ENCODE data around the gene KRTAP10-7. TPM values are rescaled to one million over a fixed set of nuclear protein-coding genes. Genes with fewer than 3 reads are reported as not detected.
"Not testable (repeated sequence)": the region's sequence is repeated elsewhere in the genome, so short reads cannot be mapped to it uniquely, and the experiment has no call there.

Gene KRTAP10-7
- total RNA-seq, 2 experiments from 2014 or later, result not detected

- peak overlapping the region; percentile 9 for H3K27ac Mint-ChIP-seq
- H3K4me1 Mint-ChIP-seq, result peaks cover 21% of the 10 kb centered on the region
- H3K4me3 Mint-ChIP-seq, result no peak overlapping the region
- ATAC-seq (ENCODE audit: low read depth), result no peak
- peaks cover 24% of the 10 kb centered on the region for H3K9me3 Mint-ChIP-seq
- no peak for DNase-seq
- H3K36me3 Mint-ChIP-seq, result peaks cover 23% of the 10 kb centered on the region
- H3K27me3 Mint-ChIP-seq, result no peaks in the 10 kb centered on the region
- POLR2A ChIA-PET, result no interaction called here
Observed at GRCh38 chr21:44615911-44616590, 15.7 kb downstream of the KRTAP10-7 start.

DNA sequence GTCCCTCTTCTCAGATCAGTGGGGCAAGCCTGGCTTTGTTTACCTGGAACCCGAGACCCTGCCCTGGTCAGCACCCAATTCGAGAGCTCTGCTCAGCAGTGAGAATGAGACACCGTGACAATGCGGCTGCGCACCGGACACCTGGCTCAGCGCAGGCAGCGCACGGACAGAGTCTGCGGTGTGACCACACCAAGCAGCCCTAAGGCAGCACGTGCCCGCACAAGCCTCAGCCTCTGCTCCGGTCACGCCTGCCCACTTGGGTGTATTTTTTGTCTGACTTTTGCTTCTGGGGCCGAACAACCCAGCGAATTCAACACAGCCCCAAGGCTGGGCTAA lies 16.2 kb downstream of the KRTAP10-7 start:
- POLR2A ChIA-PET, result no interaction called here
- Mint-ChIP-seq H3K27ac (peak overlapping the region; percentile 9), H3K36me3 (peaks cover 23% of the 10 kb centered on the region), H3K27me3 (no peaks in the 10 kb centered on the region), H3K4me3 (no peak overlapping the region), H3K4me1 (peaks cover 21% of the 10 kb centered on the region), H3K9me3 (peaks cover 21% of the 10 kb centered on the region)
- DNase-seq, result no peak
- no peak for ATAC-seq (ENCODE audit: low read depth)

- no peak for ATAC-seq (ENCODE audit: low read depth)
Observed at GRCh38 chr21:44617071-44617501, 16.7 kb downstream of the KRTAP10-7 start.

DNA sequence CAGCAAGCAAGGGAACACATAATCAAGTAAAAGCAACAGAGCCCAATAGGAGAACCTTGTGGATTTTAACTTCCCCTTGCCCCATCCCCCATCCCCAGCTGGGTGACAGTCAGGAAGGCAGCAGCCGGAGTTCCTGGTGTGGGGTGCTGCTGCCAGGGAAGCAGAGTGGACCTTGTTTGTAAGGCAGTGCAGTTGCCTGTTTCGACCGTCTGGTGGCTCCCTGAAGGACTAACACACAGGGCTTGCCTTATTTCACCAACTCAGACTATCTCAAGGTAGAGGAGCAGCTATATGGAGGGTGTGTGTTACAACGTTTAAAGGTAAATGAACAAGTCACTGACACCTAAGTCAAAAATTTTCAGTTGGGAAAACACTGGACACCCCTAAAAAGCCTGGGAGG lies 18.1 kb downstream of the KRTAP10-7 start:
- Mint-ChIP-seq H3K9me3 (peaks cover 32% of the 10 kb centered on the region), H3K36me3 (peaks cover 25% of the 10 kb centered on the region), H3K4me3 (peak overlapping the region; percentile 48), H3K27me3 (no peaks in the 10 kb centered on the region), H3K27ac (peak overlapping the region; percentile 79), H3K4me1 (peaks cover 21% of the 10 kb centered on the region)
- ATAC-seq (ENCODE audit: low read depth), result peak; percentile 39
- no peak for DNase-seq
- POLR2A ChIA-PET, result interaction anchor here (1.2 to 1.3 kb wide), 4 partner anchors 10 to 71 kb away, joined by 3 to 8 read pairs (median 4); partner anchors contain the start of genes KRTAP12-1 and KRTAP12-3

More at GRCh38 chr21:44617071-44617501, 16.7 kb downstream of the KRTAP10-7 start:
- no peak overlapping the region for H3K4me3 Mint-ChIP-seq
- peaks cover 23% of the 10 kb centered on the region for H3K9me3 Mint-ChIP-seq
- H3K4me1 Mint-ChIP-seq, result peaks cover 21% of the 10 kb centered on the region
- DNase-seq, result no peak
- H3K36me3 Mint-ChIP-seq, result peaks cover 23% of the 10 kb centered on the region
- no peak overlapping the region for H3K27ac Mint-ChIP-seq
- no peaks in the 10 kb centered on the region for H3K27me3 Mint-ChIP-seq
- POLR2A ChIA-PET, result no interaction called here

- peak overlapping the region; percentile 48 for H3K4me3 Mint-ChIP-seq
- POLR2A ChIA-PET, result interaction anchor here (1.2 to 1.3 kb wide), 4 partner anchors 10 to 71 kb away, joined by 3 to 8 read pairs (median 4); partner anchors contain the start of genes KRTAP12-1 and KRTAP12-3
- H3K27ac Mint-ChIP-seq, result peak overlapping the region; percentile 79
- peaks cover 33% of the 10 kb centered on the region for H3K9me3 Mint-ChIP-seq
- H3K27me3 Mint-ChIP-seq, result no peaks in the 10 kb centered on the region
- ATAC-seq (ENCODE audit: low read depth) (peak; percentile 97), DNase-seq (no peak)
- peaks cover 25% of the 10 kb centered on the region for H3K36me3 Mint-ChIP-seq
- H3K4me1 Mint-ChIP-seq, result peaks cover 21% of the 10 kb centered on the region
Observed at GRCh38 chr21:44618909-44619308, 18.5 kb downstream of the KRTAP10-7 start.

- peaks cover 27% of the 10 kb centered on the region for H3K36me3 Mint-ChIP-seq
- no peak overlapping the region for H3K27ac Mint-ChIP-seq
- no peak overlapping the region for H3K4me3 Mint-ChIP-seq
- H3K27me3 Mint-ChIP-seq, result no peaks in the 10 kb centered on the region
- no peak for DNase-seq
- H3K9me3 Mint-ChIP-seq, result peaks cover 40% of the 10 kb centered on the region
- ATAC-seq (ENCODE audit: low read depth), result no peak
- POLR2A ChIA-PET, result interaction anchor here (1.3 kb wide), 2 partner anchors 38 to 62 kb away, joined by 3 to 8 read pairs; partner anchors contain the start of genes KRTAP12-1 and KRTAP12-3
- peaks cover 21% of the 10 kb centered on the region for H3K4me1 Mint-ChIP-seq
Observed at GRCh38 chr21:44619886-44620285, 19.5 kb downstream of the KRTAP10-7 start.

DNA sequence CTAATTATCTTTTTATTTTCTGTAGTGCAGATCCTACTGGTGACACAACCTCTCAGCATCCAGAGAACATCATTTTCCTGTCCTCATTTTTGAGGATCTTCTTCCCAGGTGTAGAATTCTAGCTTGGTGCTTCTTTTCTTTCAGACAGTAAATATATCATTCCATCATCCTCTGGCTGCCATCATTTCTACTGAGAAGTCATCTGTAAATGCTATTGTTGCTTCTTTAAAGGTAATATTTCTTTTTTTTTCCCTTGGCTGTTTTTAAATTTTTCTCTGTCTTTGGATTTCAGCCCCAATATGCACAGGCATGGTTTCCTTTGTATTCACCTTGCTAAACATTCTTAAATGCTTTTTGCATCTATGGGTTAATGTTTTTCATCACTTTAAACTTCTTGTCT lies 23.2 kb downstream of the KRTAP10-7 start:
- H3K9me3 Mint-ChIP-seq, result peaks cover 39% of the 10 kb centered on the region
- DNase-seq, result no peak
- H3K36me3 Mint-ChIP-seq, result peaks cover 22% of the 10 kb centered on the region
- no peak overlapping the region for H3K27ac Mint-ChIP-seq
- H3K4me3 Mint-ChIP-seq, result no peak overlapping the region
- POLR2A ChIA-PET, result no interaction called here
- peaks cover 12% of the 10 kb centered on the region for H3K4me1 Mint-ChIP-seq
- no peak for ATAC-seq (ENCODE audit: low read depth)
- H3K27me3 Mint-ChIP-seq, result no peaks in the 10 kb centered on the region

DNA sequence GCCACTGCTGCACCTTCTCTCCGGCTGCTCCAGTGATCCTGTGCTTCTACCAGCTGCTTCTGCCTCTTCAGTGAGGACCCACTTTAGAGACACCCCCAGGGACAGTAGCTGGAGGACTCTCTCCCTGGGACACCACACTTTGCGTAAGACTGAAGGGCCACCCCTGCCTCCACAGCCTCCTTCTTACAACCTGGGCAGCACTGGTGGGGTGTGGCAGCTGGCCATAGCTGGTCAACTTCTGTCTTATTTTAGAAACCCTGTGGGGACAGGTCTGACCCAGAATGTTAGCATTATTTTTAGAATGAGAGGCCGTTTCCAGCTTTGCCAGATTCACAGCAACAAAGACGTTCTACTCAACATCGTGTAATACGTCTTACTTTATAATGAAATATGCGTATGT lies 25.4 kb downstream of the KRTAP10-7 start:
- no peak overlapping the region for H3K4me3 Mint-ChIP-seq

GRCh38 chr21:44626262-44626661 lies 25.9 kb downstream of the KRTAP10-7 start:
- peaks cover 37% of the 10 kb centered on the region for H3K9me3 Mint-ChIP-seq
- H3K27me3 Mint-ChIP-seq, result no peaks in the 10 kb centered on the region
- POLR2A ChIA-PET, result no interaction called here
- peaks cover 19% of the 10 kb centered on the region for H3K36me3 Mint-ChIP-seq
- H3K4me3 Mint-ChIP-seq, result no peak overlapping the region
- DNase-seq (no peak), ATAC-seq (ENCODE audit: low read depth) (no peak)
- peaks cover 8% of the 10 kb centered on the region for H3K4me1 Mint-ChIP-seq
- peak overlapping the region; percentile 32 for H3K27ac Mint-ChIP-seq

More for the DNA sequence above, 25.4 kb downstream of the KRTAP10-7 start:
- no peak overlapping the region for H3K27ac Mint-ChIP-seq
- H3K4me1 Mint-ChIP-seq, result peaks cover 8% of the 10 kb centered on the region
- H3K36me3 Mint-ChIP-seq, result peaks cover 16% of the 10 kb centered on the region
- ATAC-seq (ENCODE audit: low read depth) (no peak), DNase-seq (no peak)
- POLR2A ChIA-PET, result no interaction called here
- peaks cover 34% of the 10 kb centered on the region for H3K9me3 Mint-ChIP-seq
- no peaks in the 10 kb centered on the region for H3K27me3 Mint-ChIP-seq

GRCh38 chr21:44626673-44627143 lies 26.3 kb downstream of the KRTAP10-7 start, which contains the start of gene KRTAP10-9:
KRTAP10-9 (plus strand) TSS chr21:44627093; CDS start chr21:44627172, 79 bp downstream.
- H3K27me3 Mint-ChIP-seq, result no peaks in the 10 kb centered on the region
- peaks cover 39% of the 10 kb centered on the region for H3K9me3 Mint-ChIP-seq
- peaks cover 19% of the 10 kb centered on the region for H3K36me3 Mint-ChIP-seq
- H3K4me3 Mint-ChIP-seq, result no peak within 1 kb of the TSS
- DNase-seq (no peak), ATAC-seq (ENCODE audit: low read depth) (no peak)
- H3K4me1 Mint-ChIP-seq, result peaks cover 8% of the 10 kb centered on the region
- POLR2A ChIA-PET, result no interaction called here
- peak within 1 kb of the TSS; percentile 32 for H3K27ac Mint-ChIP-seq

GRCh38 chr21:44627181-44627822 lies 26.9 kb downstream of the KRTAP10-7 start:
- H3K9me3 Mint-ChIP-seq, result peaks cover 40% of the 10 kb centered on the region
- POLR2A ChIA-PET; H3K27ac Mint-ChIP-seq; H3K27me3 Mint-ChIP-seq; DNase-seq; ATAC-seq (ENCODE audit: low read depth); H3K4me3 Mint-ChIP-seq; H3K4me1 Mint-ChIP-seq: not testable (repeated sequence)
- peaks cover 19% of the 10 kb centered on the region for H3K36me3 Mint-ChIP-seq

DNA sequence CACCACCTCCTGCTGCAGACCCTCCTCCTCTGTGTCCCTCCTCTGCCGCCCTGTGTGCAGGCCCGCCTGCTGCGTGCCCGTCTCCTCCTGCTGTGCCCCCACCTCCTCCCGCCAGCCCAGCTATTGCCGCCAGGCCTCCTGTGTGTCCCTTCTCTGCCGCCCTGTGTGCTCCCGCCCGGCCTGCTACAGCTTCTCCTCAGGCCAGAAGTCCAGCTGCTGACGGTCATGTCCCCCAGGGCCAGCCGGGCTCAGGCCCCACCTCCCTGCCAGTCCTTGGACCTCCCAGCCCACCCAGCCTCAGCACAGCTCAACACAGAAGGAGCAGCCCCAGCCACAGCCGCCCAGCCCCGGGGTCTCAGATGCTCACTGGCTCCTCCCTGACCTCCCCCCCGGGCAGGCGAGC lies 27.4 kb downstream of the KRTAP10-7 start:
- DNase-seq; H3K4me3 Mint-ChIP-seq; H3K4me1 Mint-ChIP-seq; H3K27ac Mint-ChIP-seq; POLR2A ChIA-PET; ATAC-seq (ENCODE audit: low read depth); H3K27me3 Mint-ChIP-seq: not testable (repeated sequence)
- Mint-ChIP-seq H3K36me3 (peaks cover 19% of the 10 kb centered on the region), H3K9me3 (peaks cover 37% of the 10 kb centered on the region)

DNA sequence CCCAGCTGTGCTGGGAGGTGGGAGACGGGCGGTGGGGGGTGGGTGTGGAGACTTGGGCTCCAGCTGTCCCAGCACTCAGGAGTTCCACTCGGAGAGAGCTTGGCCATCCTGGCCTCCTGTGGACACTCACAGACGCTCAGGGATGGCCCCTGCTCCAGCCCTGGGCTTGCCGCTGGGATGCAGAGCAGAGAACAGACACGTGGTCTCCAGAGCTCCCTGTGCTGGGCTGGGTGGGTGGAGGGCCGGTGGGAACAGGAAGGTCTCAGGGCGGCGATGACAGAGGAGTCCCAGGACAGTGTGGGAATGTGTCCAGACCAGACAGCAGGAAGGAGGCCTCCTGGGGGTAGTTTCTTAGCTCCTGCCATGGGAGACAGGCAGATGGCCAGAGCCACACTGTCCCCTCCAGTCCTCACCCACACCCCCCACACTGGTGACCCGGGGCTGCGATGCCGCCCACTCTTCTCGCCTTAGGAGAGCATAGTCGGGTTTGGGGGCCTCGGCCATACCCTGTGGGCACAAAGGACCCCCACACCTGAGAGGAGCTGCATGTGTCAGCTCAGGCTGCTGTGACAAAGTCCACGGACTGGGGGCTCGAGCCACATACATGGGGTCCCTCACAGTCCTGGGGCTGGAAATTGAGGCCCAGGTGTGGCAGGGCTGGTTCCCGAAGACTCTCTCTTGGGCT lies 28.5 kb downstream of the KRTAP10-7 start:
- Mint-ChIP-seq H3K36me3 (peaks cover 18% of the 10 kb centered on the region), H3K27ac (no peak overlapping the region), H3K4me1 (peaks cover 8% of the 10 kb centered on the region), H3K4me3 (no peak overlapping the region), H3K9me3 (peaks cover 39% of the 10 kb centered on the region), H3K27me3 (no peaks in the 10 kb centered on the region)
- DNase-seq (no peak), ATAC-seq (ENCODE audit: low read depth) (no peak)
- POLR2A ChIA-PET, result interaction anchor here (0.5 to 1.2 kb wide), 2 partner anchors 10 to 81 kb away, joined by 3 to 4 read pairs; no protein-coding TSS in a partner anchor
